Measurements from ENCODE around the gene CNKSR1. TPM values are rescaled to one million over a fixed set of nuclear protein-coding genes. Genes with fewer than 3 reads are reported as not detected.

The CNKSR1 gene
- total RNA-seq, 2 donors from 2014 or later, result 30.0 to 47.7 TPM

GRCh38 chr1:26210147-26210870 lies 33.0 kb downstream of the CNKSR1 start:
- Histone ChIP-seq H3K4me1 (no peaks in the 10 kb centered on the region), H3K9me3 (no peaks in the 10 kb centered on the region), H3K27ac (no peak overlapping the region), H3K4me3 (no peak overlapping the region), H3K27me3 (no peaks in the 10 kb centered on the region), H3K36me3 (replicated peaks in 1 of 2; ENCODE audit: insufficient read depth in 1 of 2, low read depth in 2 of 2) (no peaks in the 10 kb centered on the region)
- TF ChIP-seq CTCF (IDR thresholded peaks at IDR 0.05) (no peak), POLR2A (IDR thresholded peaks at IDR 0.05) (no peak)
- WGBS, 2 donors, result 73 to 74% methylated on average over 4 to 5 of the region's 5 CpGs
- intact Hi-C loops (cut with DNase I), result no loop called here
- DNase-seq (no peak), ATAC-seq (no peak)

GRCh38 chr1:26212726-26213125 lies 35.4 kb downstream of the CNKSR1 start:
- no peaks in the 10 kb centered on the region for H3K4me1 ChIP-seq
- DNase-seq (no peak), ATAC-seq (no peak)
- no peak overlapping the region for H3K27ac ChIP-seq
- no peak overlapping the region for H3K4me3 ChIP-seq
- TF ChIP-seq CTCF (IDR thresholded peaks at IDR 0.05) (no peak), POLR2A (IDR thresholded peaks at IDR 0.05) (no peak)
- intact Hi-C loops (cut with DNase I), result no loop called here
- H3K36me3 ChIP-seq (replicated peaks in 1 of 2; ENCODE audit: insufficient read depth in 1 of 2, low read depth in 2 of 2), result no peaks in the 10 kb centered on the region
- no peaks in the 10 kb centered on the region for H3K9me3 ChIP-seq
- 78 to 83% methylated on average over 5 of the region's 5 CpGs for WGBS, 2 donors
- no peaks in the 10 kb centered on the region for H3K27me3 ChIP-seq

- 93% methylated on average over 6 of the region's 6 CpGs for WGBS, 2 donors
- no peak for ATAC-seq
- H3K4me1 ChIP-seq, result no peaks in the 10 kb centered on the region
These were observed 36.1 kb downstream of the CNKSR1 start for GRCh38 chr1:26213335-26213905.

GRCh38 chr1:26215246-26215645 lies 38.0 kb downstream of the CNKSR1 start:
- no peak for DNase-seq
- TF ChIP-seq CTCF (IDR thresholded peaks at IDR 0.05), result no peak
- no peak for TF ChIP-seq POLR2A (IDR thresholded peaks at IDR 0.05)
- intact Hi-C loops (cut with DNase I), result no loop called here
- H3K4me1 ChIP-seq, result no peaks in the 10 kb centered on the region
- H3K27me3 ChIP-seq, result no peaks in the 10 kb centered on the region
- no peaks in the 10 kb centered on the region for H3K9me3 ChIP-seq
- no peak for ATAC-seq
- H3K36me3 ChIP-seq (replicated peaks in 1 of 2; ENCODE audit: insufficient read depth in 1 of 2, low read depth in 2 of 2), result no peaks in the 10 kb centered on the region
- no peak overlapping the region for H3K4me3 ChIP-seq
- WGBS, 2 donors, result 18 to 26% methylated on average over 2 to 3 of the region's 3 CpGs
- H3K27ac ChIP-seq, result no peak overlapping the region

More at GRCh38 chr1:26213335-26213905, 36.1 kb downstream of the CNKSR1 start:
- TF ChIP-seq CTCF (IDR thresholded peaks at IDR 0.05) (no peak), POLR2A (IDR thresholded peaks at IDR 0.05) (no peak)
- no peak for DNase-seq
- intact Hi-C loops (cut with DNase I), result no loop called here
- Histone ChIP-seq H3K27ac (no peak overlapping the region), H3K36me3 (replicated peaks in 1 of 2; ENCODE audit: insufficient read depth in 1 of 2, low read depth in 2 of 2) (no peaks in the 10 kb centered on the region), H3K27me3 (no peaks in the 10 kb centered on the region), H3K9me3 (no peaks in the 10 kb centered on the region), H3K4me3 (no peak overlapping the region)
